ENCODE results near the gene F11.
"Not testable (repeated sequence)": the region's sequence is repeated elsewhere in the genome, so short reads cannot be mapped to it uniquely, and the experiment has no call there.

The F11 gene

DNA sequence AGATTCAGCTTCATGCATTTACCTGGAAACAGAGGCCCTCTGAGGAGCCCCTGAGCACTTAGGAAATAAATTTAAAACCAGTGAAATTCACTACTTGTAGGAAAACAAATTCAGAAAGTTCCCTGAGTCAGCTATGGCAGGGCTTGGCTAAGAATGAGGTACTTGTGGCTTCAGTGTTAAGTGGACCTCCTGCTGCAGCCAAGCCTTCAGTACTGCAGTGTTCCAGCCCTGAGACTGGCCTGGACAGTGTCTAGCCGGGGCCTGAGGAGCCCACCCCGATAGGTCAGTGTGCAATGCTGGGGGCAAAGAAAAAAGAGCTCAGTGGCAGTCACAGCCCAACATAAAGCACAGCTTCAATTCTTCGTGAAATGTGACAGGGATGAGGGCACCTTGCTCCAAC lies 41.9 kb downstream of the F11 start:
- H3K4me3 ChIP-seq (replicated peaks; ENCODE audit: low read depth, low read length): no peak overlapping the region
- TF ChIP-seq, protein P1, sequence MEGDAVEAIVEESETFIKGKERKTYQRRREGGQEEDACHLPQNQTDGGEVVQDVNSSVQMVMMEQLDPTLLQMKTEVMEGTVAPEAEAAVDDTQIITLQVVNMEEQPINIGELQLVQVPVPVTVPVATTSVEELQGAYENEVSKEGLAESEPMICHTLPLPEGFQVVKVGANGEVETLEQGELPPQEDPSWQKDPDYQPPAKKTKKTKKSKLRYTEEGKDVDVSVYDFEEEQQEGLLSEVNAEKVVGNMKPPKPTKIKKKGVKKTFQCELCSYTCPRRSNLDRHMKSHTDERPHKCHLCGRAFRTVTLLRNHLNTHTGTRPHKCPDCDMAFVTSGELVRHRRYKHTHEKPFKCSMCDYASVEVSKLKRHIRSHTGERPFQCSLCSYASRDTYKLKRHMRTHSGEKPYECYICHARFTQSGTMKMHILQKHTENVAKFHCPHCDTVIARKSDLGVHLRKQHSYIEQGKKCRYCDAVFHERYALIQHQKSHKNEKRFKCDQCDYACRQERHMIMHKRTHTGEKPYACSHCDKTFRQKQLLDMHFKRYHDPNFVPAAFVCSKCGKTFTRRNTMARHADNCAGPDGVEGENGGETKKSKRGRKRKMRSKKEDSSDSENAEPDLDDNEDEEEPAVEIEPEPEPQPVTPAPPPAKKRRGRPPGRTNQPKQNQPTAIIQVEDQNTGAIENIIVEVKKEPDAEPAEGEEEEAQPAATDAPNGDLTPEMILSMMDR (IDR thresholded peaks at IDR 0.05; ENCODE audit: low read depth, low read length, missing control alignments): no peak
- DNase-seq (ENCODE audit: extremely low read depth, low read depth): no peak

DNA sequence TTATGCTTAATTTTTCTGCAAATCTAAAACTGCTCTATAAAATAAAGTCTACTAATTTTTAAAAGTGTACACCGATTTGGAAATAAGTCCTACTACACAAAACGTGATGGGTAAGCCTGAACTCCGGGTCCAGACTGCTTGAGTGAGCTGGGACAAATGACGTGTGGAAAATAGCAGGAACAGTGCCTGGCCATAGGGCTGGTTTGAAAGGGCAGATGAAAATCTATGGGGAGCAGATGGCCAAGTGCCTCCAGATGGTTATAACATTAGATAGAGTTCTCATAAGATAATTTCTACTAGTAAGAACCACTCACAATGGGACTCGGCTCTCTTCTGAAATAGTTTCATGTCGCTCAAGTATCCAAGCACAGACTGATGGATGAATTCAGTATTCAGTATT lies 52.5 kb downstream of the F11 start:
- TF ChIP-seq, protein P1 (IDR thresholded peaks at IDR 0.05; ENCODE audit: low read depth, low read length, missing control alignments): no peak
- DNase-seq (ENCODE audit: extremely low read depth, low read depth): no peak

DNA sequence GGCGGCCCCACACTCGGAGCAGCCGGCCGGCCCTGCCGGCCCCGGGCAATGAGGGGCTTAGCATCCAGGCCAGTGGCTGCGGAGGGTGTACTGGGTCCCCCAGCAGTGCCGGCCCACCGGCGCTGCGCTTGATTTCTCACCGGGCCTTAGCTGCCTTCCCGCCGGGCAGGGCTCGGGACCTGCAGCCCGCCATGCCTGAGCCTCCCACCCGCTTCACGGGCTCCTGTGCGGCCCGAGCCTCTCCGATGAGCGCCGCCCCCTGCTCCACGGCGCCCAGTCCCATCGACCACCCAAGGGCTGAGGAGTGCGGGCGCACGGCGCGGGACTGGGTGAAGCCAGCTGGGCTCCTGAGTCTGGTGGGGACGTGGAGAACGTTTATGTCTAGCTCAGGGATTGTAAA lies 58.7 kb downstream of the F11 start:
- DNase-seq (ENCODE audit: extremely low read depth, low read depth); H3K4me3 ChIP-seq (replicated peaks; ENCODE audit: low read depth, low read length): not testable (repeated sequence)

More for the DNA sequence above, 52.5 kb downstream of the F11 start:
- H3K4me3 ChIP-seq (replicated peaks; ENCODE audit: low read depth, low read length): no peak overlapping the region

DNA sequence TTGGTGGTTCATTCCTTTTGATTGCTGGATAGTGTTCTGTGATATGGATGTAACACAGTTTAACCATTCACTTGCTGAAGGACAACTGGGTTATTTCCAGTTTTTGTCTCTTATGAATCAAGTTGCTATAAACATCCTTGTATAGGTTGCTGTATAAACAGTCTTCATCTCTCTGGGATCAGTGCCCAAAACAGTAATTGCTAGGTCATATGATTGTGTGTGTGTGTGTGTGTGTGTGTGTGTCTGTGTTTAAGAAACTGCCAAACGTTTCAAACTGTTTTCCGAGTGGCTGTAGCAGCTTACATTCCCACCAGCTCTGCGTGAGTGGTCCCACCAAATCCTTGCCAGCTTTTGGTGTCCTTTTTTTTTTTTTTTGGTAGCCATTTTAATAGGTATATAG lies 60.4 kb downstream of the F11 start:
- no peak overlapping the region for H3K4me3 ChIP-seq (replicated peaks; ENCODE audit: low read depth, low read length)
- no peak for DNase-seq (ENCODE audit: extremely low read depth, low read depth)
- TF ChIP-seq, protein P1 (IDR thresholded peaks at IDR 0.05; ENCODE audit: low read depth, low read length, missing control alignments): no peak

DNA sequence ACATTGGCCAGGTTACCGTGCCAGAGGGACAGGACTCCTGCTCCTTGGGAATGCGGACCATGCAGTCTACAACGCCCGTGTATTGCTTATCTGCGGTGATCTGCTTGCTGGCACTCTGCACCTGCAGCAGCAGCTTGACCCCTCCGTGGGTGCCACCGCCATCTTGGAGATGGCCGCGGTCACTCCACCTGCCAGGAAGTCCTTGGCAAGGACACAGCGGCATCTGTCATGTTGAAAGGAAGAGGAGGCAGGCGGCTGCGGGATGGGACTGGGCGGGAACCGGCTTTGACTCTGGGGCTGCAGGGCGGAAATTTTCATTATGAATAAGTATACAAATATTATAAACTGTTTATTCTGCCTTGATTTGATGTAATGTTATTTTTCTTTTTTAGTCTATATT lies 63.4 kb downstream of the F11 start:
- no peak for DNase-seq (ENCODE audit: extremely low read depth, low read depth)
- TF ChIP-seq, protein P1 (IDR thresholded peaks at IDR 0.05; ENCODE audit: low read depth, low read length, missing control alignments): no peak
- no peak overlapping the region for H3K4me3 ChIP-seq (replicated peaks; ENCODE audit: low read depth, low read length)

DNA sequence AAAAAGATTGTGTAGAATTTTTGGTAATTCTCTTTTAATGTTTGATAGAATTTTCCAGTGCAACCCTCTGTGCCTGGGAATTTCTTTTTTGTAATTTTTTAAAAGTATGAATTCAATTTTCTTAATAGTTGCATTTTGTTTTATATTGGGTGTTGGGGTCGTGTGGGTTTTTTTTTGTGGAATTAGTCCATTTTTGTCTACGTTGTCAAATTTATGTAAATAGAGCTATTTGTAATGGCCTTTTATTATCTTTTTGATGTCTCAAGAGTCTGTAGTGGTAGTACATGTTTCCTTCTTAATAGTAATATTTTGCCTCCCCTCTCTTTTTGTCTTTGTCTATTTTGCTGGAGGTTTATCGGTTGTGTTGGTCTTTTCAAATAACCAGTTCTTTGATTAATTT lies 64.4 kb downstream of the F11 start:
- DNase-seq (ENCODE audit: extremely low read depth, low read depth): no peak
- no peak overlapping the region for H3K4me3 ChIP-seq (replicated peaks; ENCODE audit: low read depth, low read length)
- TF ChIP-seq, protein P1 (IDR thresholded peaks at IDR 0.05; ENCODE audit: low read depth, low read length, missing control alignments): no peak

DNA sequence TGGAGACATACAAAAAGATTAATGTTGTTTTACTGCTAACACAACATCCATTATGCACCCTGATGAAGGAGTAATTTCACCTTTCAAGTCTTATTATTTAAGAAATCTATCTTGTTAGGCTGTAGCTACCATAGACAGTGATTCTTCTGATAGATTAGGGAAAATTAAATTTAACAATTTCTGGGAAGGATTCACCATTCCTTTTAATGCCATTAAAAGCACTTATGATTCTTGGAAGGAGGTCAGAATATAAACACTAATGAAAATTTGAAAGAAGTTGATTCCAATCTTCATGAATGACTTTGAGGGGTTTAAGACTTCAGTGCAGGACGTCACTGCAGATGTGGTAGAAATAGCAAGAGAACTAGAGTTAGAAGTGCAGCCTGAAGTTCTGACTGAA lies 69.8 kb downstream of the F11 start:
- DNase-seq (ENCODE audit: extremely low read depth, low read depth): no peak
- TF ChIP-seq, protein P1 (IDR thresholded peaks at IDR 0.05; ENCODE audit: low read depth, low read length, missing control alignments): no peak
- H3K4me3 ChIP-seq (replicated peaks; ENCODE audit: low read depth, low read length): no peak overlapping the region

All from HFF-Myc (cell line).